ENCODE data around the gene NR2C2AP.
"Not testable (repeated sequence)": the region's sequence is repeated elsewhere in the genome, so short reads cannot be mapped to it uniquely, and the experiment has no call there.

NR2C2AP gene

GRCh38 chr19:19203012-19203856 lies at the start of gene NR2C2AP:
Gene NR2C2AP (minus strand): TSS chr19:19203414. CDS start chr19:19203060, 354 bp downstream.
- DNase-seq = peak; percentile 92

GRCh38 chr19:19250196-19250801 lies 47.1 kb upstream of the NR2C2AP start:
- no peak for DNase-seq

GRCh38 chr19:19240476-19240875 lies 37.3 kb upstream of the NR2C2AP start:
- no peak for DNase-seq

- no peak for DNase-seq
Measured at GRCh38 chr19:19239675-19240074, 36.5 kb upstream of the NR2C2AP start.

- DNase-seq = no peak
Measured at GRCh38 chr19:19238126-19238894, 35.1 kb upstream of the NR2C2AP start.

GRCh38 chr19:19236173-19236572 lies 33.0 kb upstream of the NR2C2AP start:
- DNase-seq = no peak

GRCh38 chr19:19234220-19234816 lies 31.1 kb upstream of the NR2C2AP start:
- DNase-seq = no peak

- DNase-seq = no peak
Measured at GRCh38 chr19:19232261-19232721, 29.1 kb upstream of the NR2C2AP start.

GRCh38 chr19:19230999-19231398 lies 27.8 kb upstream of the NR2C2AP start:
- DNase-seq = no peak

- DNase-seq = no peak
Measured at GRCh38 chr19:19229701-19230100, 26.5 kb upstream of the NR2C2AP start.

- no peak for DNase-seq
Measured at GRCh38 chr19:19227217-19227616, 24.0 kb upstream of the NR2C2AP start.

GRCh38 chr19:19226663-19227062 lies 23.4 kb upstream of the NR2C2AP start:
- DNase-seq = no peak

GRCh38 chr19:19226204-19226603 lies 23.0 kb upstream of the NR2C2AP start:
- no peak for DNase-seq

- peak; percentile 67 for DNase-seq
Measured at GRCh38 chr19:19224852-19225494, 21.8 kb upstream of the NR2C2AP start.

GRCh38 chr19:19224150-19224851 lies 21.1 kb upstream of the NR2C2AP start:
- no peak for DNase-seq

GRCh38 chr19:19223636-19224035 lies 20.4 kb upstream of the NR2C2AP start:
- no peak for DNase-seq

GRCh38 chr19:19223060-19223459 lies 19.8 kb upstream of the NR2C2AP start:
- DNase-seq = no peak

- DNase-seq = not testable (repeated sequence)
Measured at GRCh38 chr19:19221000-19221399, 17.8 kb upstream of the NR2C2AP start.

- DNase-seq = no peak
Measured at GRCh38 chr19:19218911-19219310, 15.7 kb upstream of the NR2C2AP start.

GRCh38 chr19:19217099-19217498 lies 13.9 kb upstream of the NR2C2AP start:
- DNase-seq = no peak

- no peak for DNase-seq
Measured at GRCh38 chr19:19215792-19216191, 12.6 kb upstream of the NR2C2AP start.

GRCh38 chr19:19214892-19215291 lies 11.7 kb upstream of the NR2C2AP start:
- peak; percentile 26 for DNase-seq
